ENCODE measurements around the gene LSM11.

Gene LSM11

GRCh38 chr5:157747766-157748700, 4.5 kb downstream of the LSM11 start:
- H3K27ac ChIP-seq (ENCODE audit: poor library complexity, severe bottlenecking): peak overlapping the region; percentile 18
- no peaks in the 10 kb centered on the region for H3K27me3 ChIP-seq (ENCODE audit: insufficient read depth, poor library complexity, severe bottlenecking)
- H3K36me3 ChIP-seq (ENCODE audit: low read depth): peaks cover 19% of the 10 kb centered on the region
- peaks cover 22% of the 10 kb centered on the region for H3K4me1 ChIP-seq (ENCODE audit: insufficient read depth, poor library complexity, severe bottlenecking)
- ATAC-seq (ENCODE audit: low read depth) (no peak), DNase-seq (ENCODE audit: low spot score) (no peak)
- no peak for TF ChIP-seq CTCF (IDR thresholded peaks at IDR 0.05; ENCODE audit: poor library complexity, severe bottlenecking)
- H3K9me3 ChIP-seq (ENCODE audit: severe bottlenecking): no peaks in the 10 kb centered on the region
- no peak overlapping the region for H3K4me3 ChIP-seq (ENCODE audit: severe bottlenecking)

- H3K4me1 ChIP-seq (ENCODE audit: insufficient read depth, poor library complexity, severe bottlenecking): peaks cover 22% of the 10 kb centered on the region
- TF ChIP-seq CTCF (IDR thresholded peaks at IDR 0.05; ENCODE audit: poor library complexity, severe bottlenecking): peak; percentile 3
- peak overlapping the region; percentile 18 for H3K27ac ChIP-seq (ENCODE audit: poor library complexity, severe bottlenecking)
- no peak overlapping the region for H3K4me3 ChIP-seq (ENCODE audit: severe bottlenecking)
- ATAC-seq (ENCODE audit: low read depth) (peak; percentile 76), DNase-seq (ENCODE audit: low spot score) (no peak)
- H3K27me3 ChIP-seq (ENCODE audit: insufficient read depth, poor library complexity, severe bottlenecking): no peaks in the 10 kb centered on the region
- H3K9me3 ChIP-seq (ENCODE audit: severe bottlenecking): no peaks in the 10 kb centered on the region
- H3K36me3 ChIP-seq (ENCODE audit: low read depth): peaks cover 24% of the 10 kb centered on the region
Measured at GRCh38 chr5:157748760-157749461, 5.4 kb downstream of the LSM11 start.

GRCh38 chr5:157749462-157749799, 5.9 kb downstream of the LSM11 start:
- peaks cover 28% of the 10 kb centered on the region for H3K36me3 ChIP-seq (ENCODE audit: low read depth)
- H3K4me1 ChIP-seq (ENCODE audit: insufficient read depth, poor library complexity, severe bottlenecking): peaks cover 22% of the 10 kb centered on the region
- TF ChIP-seq CTCF (IDR thresholded peaks at IDR 0.05; ENCODE audit: poor library complexity, severe bottlenecking): no peak
- no peaks in the 10 kb centered on the region for H3K27me3 ChIP-seq (ENCODE audit: insufficient read depth, poor library complexity, severe bottlenecking)
- H3K27ac ChIP-seq (ENCODE audit: poor library complexity, severe bottlenecking): peak overlapping the region; percentile 18
- DNase-seq (ENCODE audit: low spot score): no peak
- H3K9me3 ChIP-seq (ENCODE audit: severe bottlenecking): no peaks in the 10 kb centered on the region
- no peak for ATAC-seq (ENCODE audit: low read depth)
- no peak overlapping the region for H3K4me3 ChIP-seq (ENCODE audit: severe bottlenecking)

GRCh38 chr5:157750320-157750719, 6.8 kb downstream of the LSM11 start:
- Histone ChIP-seq H3K9me3 (ENCODE audit: severe bottlenecking) (no peaks in the 10 kb centered on the region), H3K4me3 (ENCODE audit: severe bottlenecking) (no peak overlapping the region), H3K27me3 (ENCODE audit: insufficient read depth, poor library complexity, severe bottlenecking) (no peaks in the 10 kb centered on the region), H3K27ac (ENCODE audit: poor library complexity, severe bottlenecking) (peak overlapping the region; percentile 18), H3K4me1 (ENCODE audit: insufficient read depth, poor library complexity, severe bottlenecking) (peaks cover 22% of the 10 kb centered on the region), H3K36me3 (ENCODE audit: low read depth) (peaks cover 35% of the 10 kb centered on the region)
- peak; percentile 80 for ATAC-seq (ENCODE audit: low read depth)
- DNase-seq (ENCODE audit: low spot score): no peak
- TF ChIP-seq CTCF (IDR thresholded peaks at IDR 0.05; ENCODE audit: poor library complexity, severe bottlenecking): no peak
